Upper lobe of left lung (tissue), 4 donors: ENCODE results near the gene CAV1.

Source experiments
- EP300 ChIP-seq, 4 donors: sonication (generic); formaldehyde crosslinking; IDR thresholded peaks; one replicate each; pipeline ENCODE4 v1.5.1; 2017; ENCODE audit warnings: antibody characterized with exemption in 4 of 4, control low read depth in 2 of 4
- POLR2A ChIP-seq, 4 donors: fragments of 450-650 bp; IDR thresholded peaks; one replicate each; pipeline ENCODE4 v1.5.1; 2016 to 2017; ENCODE audit warnings: antibody characterized with exemption in 4 of 4, mild to moderate bottlenecking in 2 of 4
- POLR2AphosphoS5 ChIP-seq, 2 donors: sonication (generic); formaldehyde crosslinking; IDR thresholded peaks; one replicate each; pipeline ENCODE4 v1.5.1; 2017; ENCODE audit warnings: antibody characterized with exemption in 2 of 2
- TF ChIP-seq, protein P1 (sequence below), 6 experiments: fragments of 450-650 bp in 4 of 6; fragments of 200-600 bp in 2 of 6; sonication (generic) in 2 of 6; IDR thresholded peaks; one replicate each; pipeline ENCODE4 v1.5.1; 2016 to 2019; ENCODE audit warnings: antibody characterized with exemption in 6 of 6

DNA sequence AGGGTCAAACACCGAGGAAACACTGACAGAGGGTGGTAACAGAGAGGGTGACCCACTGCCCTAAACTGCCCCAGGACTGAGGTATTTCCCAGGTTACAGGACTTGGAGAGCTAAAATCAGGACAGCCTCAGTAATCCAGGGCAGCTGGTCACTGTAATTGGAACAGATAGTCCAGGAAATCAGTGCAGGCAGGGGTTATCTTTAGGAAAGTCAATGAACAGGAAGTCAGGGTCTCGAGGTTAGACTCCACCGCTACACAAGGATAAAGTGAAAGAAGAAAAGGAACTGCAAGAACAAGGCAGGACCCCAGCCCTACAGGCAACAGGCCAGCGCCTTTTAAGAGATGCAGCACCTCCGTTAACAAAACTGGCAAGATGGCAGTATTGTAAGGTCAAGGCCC lies 61.1 kb downstream of the CAV1 start:
- TF ChIP-seq, protein P1, sequence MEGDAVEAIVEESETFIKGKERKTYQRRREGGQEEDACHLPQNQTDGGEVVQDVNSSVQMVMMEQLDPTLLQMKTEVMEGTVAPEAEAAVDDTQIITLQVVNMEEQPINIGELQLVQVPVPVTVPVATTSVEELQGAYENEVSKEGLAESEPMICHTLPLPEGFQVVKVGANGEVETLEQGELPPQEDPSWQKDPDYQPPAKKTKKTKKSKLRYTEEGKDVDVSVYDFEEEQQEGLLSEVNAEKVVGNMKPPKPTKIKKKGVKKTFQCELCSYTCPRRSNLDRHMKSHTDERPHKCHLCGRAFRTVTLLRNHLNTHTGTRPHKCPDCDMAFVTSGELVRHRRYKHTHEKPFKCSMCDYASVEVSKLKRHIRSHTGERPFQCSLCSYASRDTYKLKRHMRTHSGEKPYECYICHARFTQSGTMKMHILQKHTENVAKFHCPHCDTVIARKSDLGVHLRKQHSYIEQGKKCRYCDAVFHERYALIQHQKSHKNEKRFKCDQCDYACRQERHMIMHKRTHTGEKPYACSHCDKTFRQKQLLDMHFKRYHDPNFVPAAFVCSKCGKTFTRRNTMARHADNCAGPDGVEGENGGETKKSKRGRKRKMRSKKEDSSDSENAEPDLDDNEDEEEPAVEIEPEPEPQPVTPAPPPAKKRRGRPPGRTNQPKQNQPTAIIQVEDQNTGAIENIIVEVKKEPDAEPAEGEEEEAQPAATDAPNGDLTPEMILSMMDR (IDR thresholded peaks at IDR 0.05), result no peak
- no peak for TF ChIP-seq POLR2A (IDR thresholded peaks at IDR 0.05)
- TF ChIP-seq EP300 (IDR thresholded peaks at IDR 0.05), result no peak
- TF ChIP-seq POLR2AphosphoS5 (IDR thresholded peaks at IDR 0.05), result no peak
